OCI-LY1 (cell line): ENCODE data around the gene LEKR1.

Source experiments
- H2AFZ ChIP-seq: fragments of 200-600 bp; sonication (generic), shearing (Covaris generic); 2 replicates; pipeline ENCODE4 v1.6.0; 2014; ENCODE audit warnings: antibody characterized with exemption, mild to moderate bottlenecking, low read length
- H3F3A ChIP-seq: fragments of 200-600 bp; sonication (generic), shearing (Covaris generic); 2 replicates; pipeline ENCODE4 v1.6.0; 2014; ENCODE audit warnings: mild to moderate bottlenecking, antibody characterized with exemption, low read length, moderate library complexity; ENCODE audit not compliant: insufficient read depth
- H3K27ac ChIP-seq: fragments of 200-600 bp; sonication (generic); 2 replicates; pipeline ENCODE4 v1.5.1; 2014; ENCODE audit warnings: low read length, mixed run types, mild to moderate bottlenecking, low read depth; ENCODE audit not compliant: poor library complexity, severe bottlenecking
- H3K27me3 ChIP-seq: fragments of 200-600 bp; sonication (generic); 2 replicates; pipeline ENCODE4 v1.6.0; 2014; ENCODE audit warnings: antibody characterized with exemption, mild to moderate bottlenecking, low read length, moderate library complexity; ENCODE audit not compliant: insufficient read depth
- H3K36me3 ChIP-seq: fragments of 200-600 bp; sonication (generic); 2 replicates; pipeline ENCODE4 v1.6.1; 2014; ENCODE audit warnings: mild to moderate bottlenecking, antibody characterized with exemption, low read length, moderate library complexity, mixed read lengths; ENCODE audit not compliant: insufficient read depth
- H3K4me1 ChIP-seq: fragments of 200-600 bp; sonication (generic); 2 replicates; pipeline ENCODE4 v1.5.1; 2014; ENCODE audit warnings: mild to moderate bottlenecking, low read length, moderate library complexity; ENCODE audit not compliant: insufficient read depth, severe bottlenecking
- H3K4me2 ChIP-seq: fragments of 200-600 bp; sonication (generic), shearing (Covaris generic); 2 replicates; pipeline ENCODE4 v1.6.1; 2014; ENCODE audit warnings: low read length
- H3K4me3 ChIP-seq: fragments of 200-600 bp; sonication (generic); 2 replicates; pipeline ENCODE4 v1.5.1; 2014; ENCODE audit warnings: low read length, low read depth, mild to moderate bottlenecking, mixed read lengths; ENCODE audit not compliant: poor library complexity, severe bottlenecking
- H3K79me2 ChIP-seq: fragments of 200-600 bp; shearing (Covaris generic); 2 replicates; pipeline ENCODE4 v1.6.1; 2016; ENCODE audit warnings: mixed run types, low read length, mixed read lengths; ENCODE audit not compliant: insufficient read depth
- H3K9ac ChIP-seq: fragments of 200-600 bp; sonication (generic), shearing (Covaris generic); 2 replicates; pipeline ENCODE4 v1.6.1; 2014; ENCODE audit warnings: mild to moderate bottlenecking, low read length, mixed read lengths
- H3K9me2 ChIP-seq: fragments of 200-600 bp; sonication (generic), shearing (Covaris generic); 2 replicates; pipeline ENCODE4 v1.6.1; 2014; ENCODE audit warnings: low read depth, mild to moderate bottlenecking, low read length, mixed read lengths
- H3K9me3 ChIP-seq: fragments of 200-600 bp; shearing (Covaris generic); 2 replicates; pipeline ENCODE4 v1.6.1; 2014; ENCODE audit warnings: low read length, mixed read lengths
- H4K20me1 ChIP-seq: fragments of 200-600 bp; sonication (generic), shearing (Covaris generic); 2 replicates; pipeline ENCODE4 v1.6.0; 2016; ENCODE audit warnings: mild to moderate bottlenecking, low read length; ENCODE audit not compliant: insufficient read depth
- CTCF ChIP-seq: fragments of 200-600 bp; sonication (generic), shearing (Covaris generic); IDR thresholded peaks from 2 replicates; pipeline ENCODE4 v1.5.1; 2017; ENCODE audit warnings: mild to moderate bottlenecking, antibody characterized with exemption, low read length, moderate library complexity, mixed read lengths
- EZH2 ChIP-seq: fragments of 200-600 bp; sonication (generic), shearing (Covaris generic); IDR thresholded peaks from 2 replicates; pipeline ENCODE4 v1.8.0; 2017; ENCODE audit warnings: borderline replicate concordance, mixed run types, mild to moderate bottlenecking, antibody characterized with exemption, low read length, moderate library complexity, mixed read lengths

The LEKR1 gene

DNA sequence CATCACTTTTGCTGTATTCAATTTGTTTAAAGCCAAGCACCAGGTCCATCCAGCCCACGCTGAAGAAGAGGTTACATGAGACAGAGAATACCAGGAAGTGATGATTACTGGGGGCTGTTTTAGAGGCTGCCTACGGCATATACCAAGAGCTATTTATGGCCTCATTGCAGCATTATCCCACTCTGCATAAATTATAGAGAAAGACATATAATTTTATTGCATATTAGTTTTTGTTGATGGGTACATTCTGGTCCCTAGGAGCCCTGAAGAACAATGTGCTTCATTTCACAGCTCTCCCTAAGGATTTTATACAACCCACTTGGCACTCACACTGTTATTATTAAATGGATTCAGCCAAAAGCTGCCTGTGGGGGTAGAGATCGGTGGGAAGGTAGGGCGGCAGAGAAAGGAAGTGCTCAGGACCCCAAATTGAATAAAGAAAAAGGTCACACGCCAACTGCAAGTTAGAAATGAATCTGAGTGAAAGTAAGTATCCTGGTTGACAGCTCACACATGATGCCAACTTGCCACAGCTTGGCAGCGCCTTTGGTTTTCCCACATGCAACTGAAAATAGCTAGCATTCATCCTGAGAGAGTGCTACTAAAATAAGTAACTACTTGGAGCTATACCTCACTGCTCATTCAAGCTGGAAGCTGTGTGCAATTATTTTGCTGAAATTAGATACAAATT is 260.1 kb downstream of the LEKR1 start:
- Histone ChIP-seq H3K9me2 (no peaks in the 10 kb centered on the region), H3K36me3 (no peaks in the 10 kb centered on the region), H3K4me1 (peaks cover 51% of the 10 kb centered on the region), H3K4me3 (no peak overlapping the region), H3K79me2 (no peaks in the 10 kb centered on the region), H3K4me2 (no peak overlapping the region), H3K27ac (no peak overlapping the region), H3K9me3 (no peaks in the 10 kb centered on the region), H4K20me1 (no peaks in the 10 kb centered on the region), H3K9ac (no peak overlapping the region), H2AFZ (no peak overlapping the region), H3K27me3 (no peaks in the 10 kb centered on the region), H3F3A (no peaks in the 10 kb centered on the region)
- TF ChIP-seq EZH2 (no peak), CTCF (no peak)

- H3K79me2 ChIP-seq = no peaks in the 10 kb centered on the region
- H3K9me3 ChIP-seq = no peaks in the 10 kb centered on the region
- peaks cover 51% of the 10 kb centered on the region for H3K4me1 ChIP-seq
- H3K27me3 ChIP-seq = no peaks in the 10 kb centered on the region
- H3K4me2 ChIP-seq = no peak overlapping the region
- H3K9ac ChIP-seq = no peak overlapping the region
- H4K20me1 ChIP-seq = no peaks in the 10 kb centered on the region
- no peak overlapping the region for H2AFZ ChIP-seq
- no peaks in the 10 kb centered on the region for H3K36me3 ChIP-seq
- H3F3A ChIP-seq = no peaks in the 10 kb centered on the region
- no peak for TF ChIP-seq CTCF
- TF ChIP-seq EZH2 = no peak
- no peak overlapping the region for H3K4me3 ChIP-seq
- no peaks in the 10 kb centered on the region for H3K9me2 ChIP-seq
- no peak overlapping the region for H3K27ac ChIP-seq
Observed at GRCh38 chr3:157086775-157087174, 260.6 kb downstream of the LEKR1 start.

DNA sequence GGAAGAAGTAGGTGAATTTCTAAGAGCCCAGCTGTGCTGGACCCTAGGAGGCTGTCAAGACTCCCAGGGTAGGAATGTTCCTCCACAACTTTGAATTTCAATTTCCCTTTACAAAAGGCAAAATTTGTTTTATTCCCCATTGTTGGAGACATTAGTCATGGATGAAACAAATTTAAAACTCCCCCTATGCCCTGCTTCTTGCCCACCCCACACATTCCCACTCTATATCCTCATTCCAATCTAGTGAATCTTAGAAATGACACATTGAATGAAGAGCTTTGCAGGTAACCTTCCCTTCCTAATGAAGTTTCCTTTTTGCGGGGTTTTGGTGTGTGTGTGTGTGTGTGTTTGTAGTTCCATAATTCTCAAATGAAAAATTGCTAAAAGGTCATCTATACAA is 261.2 kb downstream of the LEKR1 start:
- no peaks in the 10 kb centered on the region for H4K20me1 ChIP-seq
- H3K9me3 ChIP-seq = no peaks in the 10 kb centered on the region
- H3K4me3 ChIP-seq = no peak overlapping the region
- peak overlapping the region; percentile 73; the same call in 1 of the 2 replicates for H3K4me2 ChIP-seq
- no peaks in the 10 kb centered on the region for H3K27me3 ChIP-seq
- H3F3A ChIP-seq = no peaks in the 10 kb centered on the region
- H3K36me3 ChIP-seq = no peaks in the 10 kb centered on the region
- H3K4me1 ChIP-seq = peaks cover 49% of the 10 kb centered on the region
- no peak overlapping the region for H3K27ac ChIP-seq
- H3K79me2 ChIP-seq = no peaks in the 10 kb centered on the region
- TF ChIP-seq CTCF (no peak), EZH2 (no peak)
- no peak overlapping the region for H2AFZ ChIP-seq
- H3K9ac ChIP-seq = no peak overlapping the region; the same call in 1 of the 2 replicates
- H3K9me2 ChIP-seq = no peaks in the 10 kb centered on the region
